OCI-LY3 (cell line): ENCODE results near the gene GTPBP3.

Source experiments
- H2AFZ ChIP-seq: fragments of 200-600, 300-600 bp; shearing (Covaris generic); 2 replicates; pipeline ENCODE4 v1.6.0; 2014; ENCODE audit warnings: antibody characterized with exemption, low read depth, low read length
- H3K27ac ChIP-seq: fragments of 200-600, 300-600 bp; sonication (generic); 2 replicates; pipeline ENCODE4 v1.5.1; 2014; ENCODE audit warnings: mild to moderate bottlenecking, low read length, moderate library complexity, mixed read lengths
- H3K27me3 ChIP-seq: fragments of 200-600, 300-600 bp; sonication (generic); 2 replicates; pipeline ENCODE4 v1.6.1; 2014; ENCODE audit warnings: low read depth, low read length, mixed read lengths
- H3K36me3 ChIP-seq: fragments of 200-600, 300-600 bp; sonication (generic); replicated peaks from 2 replicates; pipeline ENCODE3; 2014; ENCODE audit warnings: low read depth, low read length, mixed read lengths
- H3K4me1 ChIP-seq: fragments of 300-600, 200-600 bp; sonication (generic); 2 replicates; pipeline ENCODE4 v1.6.1; 2014; ENCODE audit warnings: low read length, mixed read lengths
- H3K4me2 ChIP-seq: fragments of 200-600, 300-600 bp; sonication (generic); 2 replicates; pipeline ENCODE4 v1.6.1; 2014; ENCODE audit warnings: low read length, mixed read lengths
- H3K4me3 ChIP-seq: fragments of 300-600, 200-600 bp; sonication (generic); 2 replicates; pipeline ENCODE4 v1.5.1; 2014; ENCODE audit warnings: antibody characterized with exemption, mild to moderate bottlenecking, low read length, moderate library complexity
- H3K79me2 ChIP-seq: fragments of 300-600, 200-600 bp; shearing (Covaris generic); 2 replicates; pipeline ENCODE4 v1.6.1; 2014; ENCODE audit warnings: mild to moderate bottlenecking, low read length, mixed read lengths
- H3K9ac ChIP-seq: fragments of 300-600, 200-600 bp; shearing (Covaris generic); 2 replicates; pipeline ENCODE4 v1.6.0; 2014; ENCODE audit warnings: mild to moderate bottlenecking, low read length, moderate library complexity
- H3K9me3 ChIP-seq: fragments of 200-600, 300-600 bp; shearing (Covaris generic); 2 replicates; pipeline ENCODE4 v1.6.1; 2014; ENCODE audit warnings: low read length, mixed read lengths; ENCODE audit not compliant: insufficient read depth
- H4K20me1 ChIP-seq: fragments of 200-600, 300-600 bp; sonication (generic); 2 replicates; pipeline ENCODE4 v1.6.1; 2016; ENCODE audit warnings: low read length, mixed read lengths; ENCODE audit not compliant: insufficient read depth
- CTCF ChIP-seq: fragments of 200-600, 300-600 bp; sonication (generic); IDR thresholded peaks from 2 replicates; pipeline ENCODE4 v1.5.1; 2014; ENCODE audit warnings: antibody characterized with exemption, low read length, low read depth
- EZH2phosphoT487 ChIP-seq: fragments of 200-600 bp; shearing (Covaris generic); IDR thresholded peaks from 2 replicates; pipeline ENCODE4 v1.6.1; 2018; ENCODE audit warnings: antibody characterized with exemption, mixed run types, low read depth

GTPBP3 gene

GRCh38 chr19:17319473-17320238, 17.7 kb upstream of the GTPBP3 start:
- no peak overlapping the region for H3K4me2 ChIP-seq
- H3K9me3 ChIP-seq: no peaks in the 10 kb centered on the region
- no peak overlapping the region for H2AFZ ChIP-seq
- H3K9ac ChIP-seq: no peak overlapping the region
- H3K27me3 ChIP-seq: no peaks in the 10 kb centered on the region
- TF ChIP-seq CTCF: no peak
- TF ChIP-seq EZH2phosphoT487: no peak
- H3K36me3 ChIP-seq: peaks cover 20% of the 10 kb centered on the region
- H3K4me3 ChIP-seq: no peak overlapping the region
- H3K79me2 ChIP-seq: no peaks in the 10 kb centered on the region
- H4K20me1 ChIP-seq: no peaks in the 10 kb centered on the region
- no peaks in the 10 kb centered on the region for H3K4me1 ChIP-seq
- no peak overlapping the region for H3K27ac ChIP-seq

GRCh38 chr19:17320435-17320834, 16.9 kb upstream of the GTPBP3 start:
- Histone ChIP-seq H3K9ac (no peak overlapping the region), H2AFZ (no peak overlapping the region), H3K36me3 (peaks cover 19% of the 10 kb centered on the region), H3K4me2 (no peak overlapping the region), H3K9me3 (no peaks in the 10 kb centered on the region), H3K4me3 (no peak overlapping the region), H3K27me3 (no peaks in the 10 kb centered on the region), H4K20me1 (no peaks in the 10 kb centered on the region), H3K79me2 (no peaks in the 10 kb centered on the region), H3K4me1 (no peaks in the 10 kb centered on the region), H3K27ac (no peak overlapping the region)
- TF ChIP-seq EZH2phosphoT487 (no peak), CTCF (no peak)

GRCh38 chr19:17321655-17322489, 15.5 kb upstream of the GTPBP3 start:
- Histone ChIP-seq H3K4me1 (no peaks in the 10 kb centered on the region), H3K27me3 (no peaks in the 10 kb centered on the region), H4K20me1 (no peaks in the 10 kb centered on the region), H3K36me3 (peaks cover 11% of the 10 kb centered on the region), H3K4me3 (no peak overlapping the region), H3K27ac (no peak overlapping the region), H3K4me2 (no peak overlapping the region), H3K79me2 (no peaks in the 10 kb centered on the region), H3K9ac (no peak overlapping the region), H2AFZ (no peak overlapping the region), H3K9me3 (no peaks in the 10 kb centered on the region)
- no peak for TF ChIP-seq CTCF
- no peak for TF ChIP-seq EZH2phosphoT487

DNA sequence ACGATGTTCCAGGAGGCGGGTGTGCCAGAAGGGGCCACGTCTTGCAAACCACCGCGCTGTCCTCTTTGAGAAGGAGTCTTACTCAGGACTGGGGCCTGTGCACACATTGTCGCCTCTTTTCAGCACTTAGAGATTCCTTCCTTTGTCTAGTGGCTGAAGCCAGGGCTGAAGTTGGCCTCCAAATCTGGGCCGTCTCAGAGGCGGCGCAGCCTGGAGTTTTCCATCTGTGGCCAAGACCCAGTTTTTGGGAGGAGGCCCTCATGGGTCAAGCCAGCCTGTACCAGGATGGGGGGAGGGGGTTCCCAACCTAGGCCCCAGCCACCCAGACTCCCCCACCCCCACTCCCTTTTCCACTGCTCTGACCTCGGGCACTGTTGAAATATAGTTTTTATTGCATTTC, 14.5 kb upstream of the GTPBP3 start:
- no peak overlapping the region for H3K27ac ChIP-seq
- H3K9ac ChIP-seq: no peak overlapping the region
- no peak overlapping the region for H3K4me2 ChIP-seq

More for the DNA sequence above, 14.5 kb upstream of the GTPBP3 start:
- no peak for TF ChIP-seq EZH2phosphoT487
- TF ChIP-seq CTCF: no peak
- Histone ChIP-seq H3K36me3 (peaks cover 11% of the 10 kb centered on the region), H3K4me3 (no peak overlapping the region), H4K20me1 (no peaks in the 10 kb centered on the region), H3K4me1 (no peaks in the 10 kb centered on the region), H3K27me3 (no peaks in the 10 kb centered on the region), H3K79me2 (no peaks in the 10 kb centered on the region), H3K9me3 (no peaks in the 10 kb centered on the region), H2AFZ (no peak overlapping the region)
